ENCODE data around the gene MUC5AC. TPM values are rescaled to one million over a fixed set of nuclear protein-coding genes. Genes with fewer than 3 reads are reported as not detected.

MUC5AC gene
- total RNA-seq, 1 experiment from 2014 or later = under 0.01 TPM

DNA sequence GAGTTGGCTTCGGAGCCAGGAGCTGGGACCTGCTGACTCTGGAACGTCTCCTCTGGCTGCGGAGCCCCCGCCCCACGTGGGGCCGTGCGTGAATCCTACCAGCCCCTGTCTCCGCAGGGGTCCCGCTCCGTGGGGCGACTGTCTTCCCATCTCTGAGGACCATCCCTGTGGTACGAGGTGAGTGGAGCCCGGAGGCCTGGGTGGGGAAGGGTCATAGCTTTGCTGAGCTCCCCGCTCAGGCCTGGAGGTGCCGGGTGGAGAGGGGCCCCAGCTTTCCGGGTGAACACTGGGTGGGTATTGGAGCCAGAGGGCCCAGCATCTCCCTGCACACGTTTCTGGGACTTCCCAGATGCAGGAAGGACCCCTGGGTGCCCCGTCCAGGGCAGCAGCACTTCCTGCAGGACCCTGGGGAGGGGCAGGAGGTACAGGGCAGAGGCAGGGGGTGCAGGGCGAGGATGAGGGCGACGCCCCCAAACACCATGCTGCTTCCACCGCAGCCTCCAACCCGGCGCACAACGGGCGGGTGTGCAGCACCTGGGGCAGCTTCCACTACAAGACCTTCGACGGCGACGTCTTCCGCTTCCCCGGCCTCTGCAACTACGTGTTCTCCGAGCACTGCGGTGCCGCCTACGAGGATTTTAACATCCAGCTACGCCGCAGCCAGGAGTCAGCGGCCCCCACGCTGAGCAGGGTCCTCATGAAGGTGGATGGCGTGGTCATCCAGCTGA lies 3.8 kb downstream of the MUC5AC start:
- H3K36me3 ChIP-seq (ENCODE audit: control insufficient read depth in 1 of 2, insufficient read depth in 2 of 2, low read length in 2 of 2) = no peaks in the 10 kb centered on the region
- no peaks in the 10 kb centered on the region for H4K20me1 ChIP-seq (ENCODE audit: insufficient read depth)
- no peaks in the 10 kb centered on the region for H3K9me3 ChIP-seq (ENCODE audit: control insufficient read depth in 1 of 2, insufficient read depth in 1 of 2, low read depth in 1 of 2, low read length in 2 of 2)
- ChIA-PET POLR2A (no interaction called here), CTCF (no interaction called here), RAD21 (ENCODE audit: low non-redundant PET in 1 of 2, low total read pairs in 2 of 2, uncharacterized antibody in 2 of 2, unreplicated experiment in 2 of 2) (no interaction called here)
- ATAC-seq (no peak), DNase-seq (ENCODE audit: low read depth, low spot score) (no peak)
- H3K27ac ChIP-seq (ENCODE audit: low read depth, low read length) = no peak overlapping the region
- H3K79me2 ChIP-seq (ENCODE audit: insufficient read depth, low read length) = no peaks in the 10 kb centered on the region
- H3K4me2 ChIP-seq (ENCODE audit: low read length) = no peak overlapping the region
- no peaks in the 10 kb centered on the region for H3K4me1 ChIP-seq (ENCODE audit: control insufficient read depth in 1 of 2, insufficient read depth in 2 of 2, low read length in 2 of 2)
- no peaks in the 10 kb centered on the region for H3K27me3 ChIP-seq (ENCODE audit: insufficient read depth, low read length)
- H3K9me2 ChIP-seq (ENCODE audit: insufficient read depth) = no peaks in the 10 kb centered on the region
- no peak overlapping the region for H2AFZ ChIP-seq (ENCODE audit: low read depth, low read length, poor library complexity, severe bottlenecking)
- H3K4me3 ChIP-seq (replicated peaks in 1 of 2; ENCODE audit: low read depth in 1 of 2, low read length in 2 of 2) = no peak overlapping the region
- TF ChIP-seq SP1 (IDR thresholded peaks at IDR 0.05; ENCODE audit: low read depth) = no peak
- no peak for TF ChIP-seq CEBPB (IDR thresholded peaks at IDR 0.05; ENCODE audit: low read depth)
- TF ChIP-seq EZH2 (IDR thresholded peaks at IDR 0.05) = no peak
- intact Hi-C loops (cut with micrococcal nuclease) = no loop called here
- BruUV-seq (replicated peaks) = no TSS peak
- H3K9ac ChIP-seq (ENCODE audit: low read length) = no peak overlapping the region

DNA sequence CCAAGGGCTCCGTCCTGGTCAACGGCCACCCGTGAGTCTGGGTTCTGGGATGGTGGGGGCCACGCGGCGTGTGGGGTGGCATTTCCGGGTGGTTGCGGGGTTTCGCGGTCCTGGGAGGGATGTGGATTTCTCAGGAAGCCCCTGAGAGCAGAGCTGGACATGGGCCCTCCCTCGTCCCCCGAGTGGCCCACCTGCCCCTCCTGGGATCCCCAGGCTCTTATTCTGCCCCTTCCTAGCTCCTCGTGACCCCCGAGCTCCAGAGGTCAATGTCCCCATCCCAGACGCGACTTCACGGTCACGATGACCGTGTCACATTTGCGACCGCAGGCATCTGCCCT lies 4.4 kb downstream of the MUC5AC start:
- H3K4me1 ChIP-seq (ENCODE audit: control insufficient read depth in 1 of 2, insufficient read depth in 2 of 2, low read length in 2 of 2) = no peaks in the 10 kb centered on the region
- no peak overlapping the region for H3K27ac ChIP-seq (ENCODE audit: low read depth, low read length)
- ChIA-PET POLR2A (no interaction called here), CTCF (no interaction called here), RAD21 (ENCODE audit: low non-redundant PET in 1 of 2, low total read pairs in 2 of 2, uncharacterized antibody in 2 of 2, unreplicated experiment in 2 of 2) (no interaction called here)
- H3K4me2 ChIP-seq (ENCODE audit: low read length) = no peak overlapping the region
- no TSS peak for BruUV-seq (replicated peaks)
- no peak overlapping the region for H3K9ac ChIP-seq (ENCODE audit: low read length)
- TF ChIP-seq ZBTB33 (IDR thresholded peaks at IDR 0.05; ENCODE audit: extremely low read depth, insufficient replicate concordance, low read length) = no peak
- TF ChIP-seq SIN3A (IDR thresholded peaks at IDR 0.05; ENCODE audit: low read depth) = no peak
- TF ChIP-seq ATF3 (IDR thresholded peaks at IDR 0.05) = no peak
- TF ChIP-seq, protein P1, sequence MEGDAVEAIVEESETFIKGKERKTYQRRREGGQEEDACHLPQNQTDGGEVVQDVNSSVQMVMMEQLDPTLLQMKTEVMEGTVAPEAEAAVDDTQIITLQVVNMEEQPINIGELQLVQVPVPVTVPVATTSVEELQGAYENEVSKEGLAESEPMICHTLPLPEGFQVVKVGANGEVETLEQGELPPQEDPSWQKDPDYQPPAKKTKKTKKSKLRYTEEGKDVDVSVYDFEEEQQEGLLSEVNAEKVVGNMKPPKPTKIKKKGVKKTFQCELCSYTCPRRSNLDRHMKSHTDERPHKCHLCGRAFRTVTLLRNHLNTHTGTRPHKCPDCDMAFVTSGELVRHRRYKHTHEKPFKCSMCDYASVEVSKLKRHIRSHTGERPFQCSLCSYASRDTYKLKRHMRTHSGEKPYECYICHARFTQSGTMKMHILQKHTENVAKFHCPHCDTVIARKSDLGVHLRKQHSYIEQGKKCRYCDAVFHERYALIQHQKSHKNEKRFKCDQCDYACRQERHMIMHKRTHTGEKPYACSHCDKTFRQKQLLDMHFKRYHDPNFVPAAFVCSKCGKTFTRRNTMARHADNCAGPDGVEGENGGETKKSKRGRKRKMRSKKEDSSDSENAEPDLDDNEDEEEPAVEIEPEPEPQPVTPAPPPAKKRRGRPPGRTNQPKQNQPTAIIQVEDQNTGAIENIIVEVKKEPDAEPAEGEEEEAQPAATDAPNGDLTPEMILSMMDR (IDR thresholded peaks at IDR 0.05 in 2 of 3, conservative IDR thresholded peaks at IDR 0.05 in 1 of 3; ENCODE audit: borderline replicate concordance in 1 of 3, insufficient read depth in 1 of 3, low read depth in 2 of 3, low read length in 2 of 3) = no peak
- TF ChIP-seq FOSL1 (IDR thresholded peaks at IDR 0.05; ENCODE audit: low read depth) = no peak
- no peak for TF ChIP-seq SRF (IDR thresholded peaks at IDR 0.05; ENCODE audit: low read depth)
- TF ChIP-seq POLR2AphosphoS5 (IDR thresholded peaks at IDR 0.05; ENCODE audit: low read depth, low read length) = no peak
- no peak for TF ChIP-seq CBX3 (IDR thresholded peaks at IDR 0.05; ENCODE audit: low read depth)
- TF ChIP-seq ELF1 (IDR thresholded peaks at IDR 0.05; ENCODE audit: borderline replicate concordance, low read depth) = no peak
- TF ChIP-seq SP1 (IDR thresholded peaks at IDR 0.05; ENCODE audit: low read depth) = no peak
- no peak for TF ChIP-seq POLR2A (IDR thresholded peaks at IDR 0.05; ENCODE audit: borderline replicate concordance, extremely low read depth, insufficient read depth, insufficient read length)
- H3K79me2 ChIP-seq (ENCODE audit: insufficient read depth, low read length) = no peaks in the 10 kb centered on the region
- ATAC-seq (no peak), DNase-seq (ENCODE audit: low read depth, low spot score) (no peak)
- H3K36me3 ChIP-seq (ENCODE audit: control insufficient read depth in 1 of 2, insufficient read depth in 2 of 2, low read length in 2 of 2) = no peaks in the 10 kb centered on the region
- intact Hi-C loops (cut with micrococcal nuclease) = no loop called here
- H2AFZ ChIP-seq (ENCODE audit: low read depth, low read length, poor library complexity, severe bottlenecking) = no peak overlapping the region
- H3K9me3 ChIP-seq (ENCODE audit: control insufficient read depth in 1 of 2, insufficient read depth in 1 of 2, low read depth in 1 of 2, low read length in 2 of 2) = no peaks in the 10 kb centered on the region
- H3K4me3 ChIP-seq (replicated peaks in 1 of 2; ENCODE audit: low read depth in 1 of 2, low read length in 2 of 2) = no peak overlapping the region
- no peaks in the 10 kb centered on the region for H3K9me2 ChIP-seq (ENCODE audit: insufficient read depth)
- no peaks in the 10 kb centered on the region for H4K20me1 ChIP-seq (ENCODE audit: insufficient read depth)
- no peaks in the 10 kb centered on the region for H3K27me3 ChIP-seq (ENCODE audit: insufficient read depth, low read length)
